AG10803 (cell line): ENCODE results near the gene SLC26A9.
A peak's percentile ranks its signal among the peaks of the same experiment; 100 is the strongest.
"Not testable (repeated sequence)": the region's sequence is repeated elsewhere in the genome, so short reads cannot be mapped to it uniquely, and the experiment has no call there.

Experiments
- DNase-seq: peaks from one replicate; pipeline ENCODE4 v3.0.0; 2010; ENCODE audit warnings: low read depth
- H3K4me3 ChIP-seq: 2 replicates; pipeline ENCODE4 v1.5.1; 2011; ENCODE audit warnings: mild to moderate bottlenecking, low read length, control low read depth
- CTCF ChIP-seq: conservative IDR thresholded peaks from 2 replicates; pipeline ENCODE4 v1.5.1; 2011; ENCODE audit warnings: mild to moderate bottlenecking, low read length, control low read depth, inconsistent platforms

The SLC26A9 gene

GRCh38 chr1:205896351-205896750 is 46.9 kb downstream of the SLC26A9 start:
- DNase-seq = no peak
- no peak overlapping the region for H3K4me3 ChIP-seq
- TF ChIP-seq CTCF = no peak

GRCh38 chr1:205894119-205894518 is 49.1 kb downstream of the SLC26A9 start:
- not testable (repeated sequence) for DNase-seq, H3K4me3 ChIP-seq

- not testable (repeated sequence) for H3K4me3 ChIP-seq, DNase-seq
Measured at GRCh38 chr1:205892175-205892574, 51.1 kb downstream of the SLC26A9 start.

- not testable (repeated sequence) for H3K4me3 ChIP-seq
- DNase-seq = peak; percentile 75
Measured at GRCh38 chr1:205891481-205891880, 51.8 kb downstream of the SLC26A9 start.

- DNase-seq, H3K4me3 ChIP-seq: not testable (repeated sequence)
Measured at GRCh38 chr1:205890631-205891030, 52.6 kb downstream of the SLC26A9 start.

GRCh38 chr1:205889706-205890105 is 53.5 kb downstream of the SLC26A9 start:
- DNase-seq = peak; percentile 88
- H3K4me3 ChIP-seq = not testable (repeated sequence)

- DNase-seq, H3K4me3 ChIP-seq: not testable (repeated sequence)
Measured at GRCh38 chr1:205889006-205889405, 54.2 kb downstream of the SLC26A9 start.

- no peak for TF ChIP-seq CTCF
- no peak for DNase-seq
- H3K4me3 ChIP-seq = no peak overlapping the region
Measured at GRCh38 chr1:205883792-205884191, 59.5 kb downstream of the SLC26A9 start.

- DNase-seq = no peak
- no peak for TF ChIP-seq CTCF
Measured at GRCh38 chr1:205880923-205881322, 62.3 kb downstream of the SLC26A9 start.

GRCh38 chr1:205879974-205880373 is 63.3 kb downstream of the SLC26A9 start:
- no peak for DNase-seq
- H3K4me3 ChIP-seq = no peak overlapping the region
- no peak for TF ChIP-seq CTCF

More at GRCh38 chr1:205880923-205881322, 62.3 kb downstream of the SLC26A9 start:
- no peak overlapping the region for H3K4me3 ChIP-seq

- TF ChIP-seq CTCF = no peak
- H3K4me3 ChIP-seq = no peak overlapping the region
- no peak for DNase-seq
Measured at GRCh38 chr1:205878026-205878425, 65.2 kb downstream of the SLC26A9 start.

- not testable (repeated sequence) for DNase-seq, H3K4me3 ChIP-seq
Measured at GRCh38 chr1:205873148-205873547, 70.1 kb downstream of the SLC26A9 start.
